ENCODE results near the gene FOXP1. TPM values are rescaled to one million over a fixed set of nuclear protein-coding genes. Genes with fewer than 3 reads are reported as not detected.

Gene FOXP1
- total and polyA plus RNA-seq, 12 donors = 4.8 to 56.0 (median 43.8) TPM

- H3K9me3 ChIP-seq = no peaks in the 10 kb centered on the region
- 85 to 88% methylated on average over 5 of the region's 5 CpGs for WGBS, 2 donors
- no peaks in the 10 kb centered on the region for H3K27me3 ChIP-seq
- peaks cover 3 to 71% (median 25%) of the 10 kb centered on the region in 9 donors for H3K4me1 ChIP-seq
- peaks cover 0 to 62% (median 9%) of the 10 kb centered on the region in 9 donors for H3K36me3 ChIP-seq
- H3K27ac ChIP-seq = no peak overlapping the region
- no peak for ATAC-seq
- no peak for DNase-seq
- intact Hi-C loops (cut with DNase I) = loop anchor here in 7 of 10 donors (10.0 kb wide), 4 partner anchors 63 to 583 kb away; partner anchors contain the start of gene FOXP1 (in 4 of the 7)
- TF ChIP-seq CTCF (IDR thresholded peaks at IDR 0.05) = no peak
- no peak overlapping the region for H3K4me3 ChIP-seq
Observed at GRCh38 chr3:71001303-71001830, 582.2 kb downstream of the FOXP1 start.

GRCh38 chr3:71000483-71000882, 583.0 kb downstream of the FOXP1 start:
- Histone ChIP-seq H3K27me3 (no peaks in the 10 kb centered on the region), H3K4me3 (no peak overlapping the region), H3K27ac (no peak overlapping the region), H3K4me1 (peaks cover 1 to 62% (median 17%) of the 10 kb centered on the region in 9 donors), H3K36me3 (peaks cover 0 to 70% (median 9%) of the 10 kb centered on the region in 9 donors), H3K9me3 (no peaks in the 10 kb centered on the region)
- no peak for ATAC-seq
- intact Hi-C loops (cut with DNase I) = loop anchor here in 7 of 10 donors (10.0 kb wide), 4 partner anchors 64 to 584 kb away; partner anchors contain the start of gene FOXP1 (in 4 of the 7)
- DNase-seq = no peak
- WGBS, 2 donors = 75 to 80% methylated on average over 6 of the region's 6 CpGs
- no peak for TF ChIP-seq CTCF (IDR thresholded peaks at IDR 0.05)

DNA sequence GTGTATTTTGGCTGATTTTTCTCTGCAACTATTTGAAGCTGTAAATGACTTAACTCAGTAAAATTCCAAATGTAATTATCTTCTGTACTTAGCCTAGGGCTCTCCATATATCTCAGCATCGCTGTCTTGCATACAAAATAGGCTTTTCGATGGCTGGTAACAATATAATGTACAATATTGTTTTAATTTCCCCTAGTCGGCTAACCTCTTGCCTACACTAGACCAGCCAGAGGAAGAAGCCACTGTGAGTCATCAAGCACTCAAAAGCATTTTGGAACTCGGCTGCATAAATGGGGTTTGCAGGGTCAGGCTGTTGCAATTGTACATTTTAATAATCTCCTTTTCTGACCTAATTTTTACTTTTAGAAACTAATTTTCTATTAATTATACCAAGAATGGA, 583.8 kb downstream of the FOXP1 start:
- TF ChIP-seq CTCF (IDR thresholded peaks at IDR 0.05) = no peak
- Histone ChIP-seq H3K4me1 (peaks cover 0 to 55% (median 12%) of the 10 kb centered on the region in 9 donors), H3K36me3 (peaks cover 0 to 76% (median 9%) of the 10 kb centered on the region in 9 donors), H3K4me3 (no peak overlapping the region), H3K9me3 (no peaks in the 10 kb centered on the region), H3K27ac (peak overlapping the region in 3 of 10 donors; percentile 11 to 25 (median 24)), H3K27me3 (no peaks in the 10 kb centered on the region)
- DNase-seq (no peak), ATAC-seq (peak in 5 of 8 donors; percentile 52 to 74 (median 56))
- intact Hi-C loops (cut with DNase I) = loop anchor here in 7 of 10 donors (10.0 kb wide), 4 partner anchors 65 to 585 kb away; partner anchors contain the start of gene FOXP1 (in 4 of the 7)
- WGBS, 2 donors = 48 to 68% methylated on average over 4 of the region's 4 CpGs

DNA sequence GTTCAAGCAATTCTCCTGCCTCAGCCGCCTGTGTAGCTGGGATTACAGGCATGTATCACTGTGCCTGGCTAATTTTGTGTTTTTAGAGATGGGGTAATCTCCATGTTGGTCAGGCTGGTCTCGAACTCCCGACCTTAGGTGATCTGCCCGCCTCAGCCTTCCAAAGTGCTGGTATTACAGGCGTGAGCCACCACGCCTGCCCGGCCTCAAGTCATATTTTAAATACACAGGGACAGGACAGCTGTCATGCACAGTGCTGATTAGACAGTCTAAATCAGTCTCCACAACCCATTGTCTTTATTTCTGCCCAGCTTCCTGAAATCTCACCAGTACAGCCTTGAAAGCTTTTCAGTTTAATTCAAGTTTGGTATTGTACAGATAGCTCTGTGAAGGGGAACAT, 587.4 kb downstream of the FOXP1 start:
- H3K27me3 ChIP-seq = no peaks in the 10 kb centered on the region
- no peak overlapping the region for H3K27ac ChIP-seq
- DNase-seq (no peak), ATAC-seq (no peak)
- no peak overlapping the region for H3K4me3 ChIP-seq
- H3K9me3 ChIP-seq = no peaks in the 10 kb centered on the region
- intact Hi-C loops (cut with DNase I) = no loop called here
- H3K4me1 ChIP-seq = peaks cover 0 to 20% (median 10%) of the 10 kb centered on the region in 9 donors
- TF ChIP-seq CTCF (IDR thresholded peaks at IDR 0.05) = no peak
- peaks cover 0 to 96% (median 21%) of the 10 kb centered on the region in 9 donors for H3K36me3 ChIP-seq
- 96 to 97% methylated on average over 7 of the region's 7 CpGs for WGBS, 2 donors

Data from heart right ventricle (tissue), 16 donors.